B cell (primary cell): Measurements from ENCODE around the gene ANP32A. TPM values are rescaled to one million over a fixed set of nuclear protein-coding genes. Genes with fewer than 3 reads are reported as not detected.

Experiments
- ATAC-seq: fragments of 200-7000 bp; cut with Tn5 transposase; one replicate; pipeline ENCODE4 v1.10.0; 2021; ENCODE audit warnings: low read depth, mild to moderate bottlenecking, moderate number of reproducible peaks, moderate library complexity
- CTCF ChIA-PET: fragments of 350-600 bp; sonication (Branson Sonifier 250); formaldehyde crosslinking; loops from one replicate; lab custom pipeline; 2021; ENCODE audit warnings: antibody characterized with exemption, inconsistent platforms; lab: Charles Lee
- POLR2A ChIA-PET: fragments of 350-600 bp; sonication (Branson Sonifier 250); formaldehyde crosslinking; loops from one replicate; lab custom pipeline; 2021; ENCODE audit warnings: antibody characterized with exemption; lab: Charles Lee
- DNase-seq: peaks from one replicate; pipeline ENCODE4 v3.0.0; 2013
- H2AFZ ChIP-seq: 2 replicates; pipeline ENCODE4 v1.6.1; 2012; ENCODE audit warnings: mild to moderate bottlenecking, low read depth, low read length; ENCODE audit not compliant: insufficient read depth, poor library complexity, severe bottlenecking
- H3K27ac ChIP-seq, 2 donors: 1 replicate in 1 of 2; 2 replicates in 1 of 2; pipeline ENCODE4 v1.5.1; 2012 to 2013; ENCODE audit warnings: low read length in 2 of 2, mild to moderate bottlenecking in 2 of 2, moderate library complexity in 1 of 2
- H3K27me3 ChIP-seq, 4 experiments: fragments of 200-600 bp in 1 of 4; sonication (generic) in 1 of 4; replicated peaks in 1 of 4; 1 replicate in 2 of 4; 2 replicates in 2 of 4; pipeline versions ENCODE4 v1.6.1 to v1.7.0; 2013 to 2016; ENCODE audit warnings: low read length in 3 of 4, mild to moderate bottlenecking in 2 of 4, mixed read lengths in 1 of 4, moderate library complexity in 1 of 4; ENCODE audit not compliant: insufficient read depth in 4 of 4, control insufficient read depth in 3 of 4; ENCODE audit errors: control extremely low read depth in 1 of 4
- H3K36me3 ChIP-seq, 2 experiments: replicated peaks in 1 of 2; 1 replicate in 1 of 2; 2 replicates in 1 of 2; pipeline versions ENCODE4 v1.6.1 to v1.7.1; 2013; ENCODE audit warnings: low read length in 1 of 2; ENCODE audit not compliant: insufficient read depth in 2 of 2, control insufficient read depth in 1 of 2; ENCODE audit errors: control extremely low read depth in 1 of 2, extremely low read depth in 1 of 2
- H3K4me1 ChIP-seq, 2 donors: fragments of 200-600 bp in 1 of 2; sonication (generic) in 1 of 2; 1 replicate in 1 of 2; 2 replicates in 1 of 2; pipeline versions ENCODE4 v1.5.1 to v1.6.1; 2013 to 2017; ENCODE audit warnings: low read length in 2 of 2; ENCODE audit not compliant: control insufficient read depth in 2 of 2, insufficient read depth in 2 of 2
- H3K4me2 ChIP-seq: replicated peaks from 2 replicates; pipeline ENCODE3; 2012; ENCODE audit warnings: mild to moderate bottlenecking, low read depth, low read length; ENCODE audit not compliant: poor library complexity, severe bottlenecking
- H3K4me3 ChIP-seq, 5 experiments: fragments of 200-600 bp in 1 of 5; sonication (generic) in 1 of 5; 1 replicate in 3 of 5; 2 replicates in 2 of 5; pipeline versions ENCODE4 v1.5.1 to v1.7.0; 2011 to 2016; ENCODE audit warnings: low read length in 4 of 5, mild to moderate bottlenecking in 4 of 5, low read depth in 2 of 5, control low read depth in 1 of 5, moderate library complexity in 1 of 5; ENCODE audit not compliant: insufficient read depth in 1 of 5; ENCODE audit errors: control extremely low read depth in 1 of 5, extremely low read depth in 1 of 5
- H3K79me2 ChIP-seq: fragments of 200-600 bp; sonication (generic); one replicate; pipeline ENCODE4 v1.6.0; 2016; ENCODE audit warnings: low read length; ENCODE audit not compliant: control insufficient read depth, insufficient read depth
- H3K9ac ChIP-seq: fragments of 200-600 bp; sonication (generic); 2 replicates; pipeline ENCODE4 v1.6.1; 2017; ENCODE audit warnings: mild to moderate bottlenecking, low read length, moderate library complexity
- H3K9me3 ChIP-seq, 3 donors: one replicate each; pipeline versions ENCODE4 v1.6.1 to v1.7.1; 2013; ENCODE audit warnings: low read length in 2 of 3; ENCODE audit not compliant: control insufficient read depth in 2 of 3, insufficient read depth in 1 of 3; ENCODE audit errors: control extremely low read depth in 1 of 3
- H4K20me1 ChIP-seq: 2 replicates; pipeline ENCODE4 v1.6.0; 2012; ENCODE audit warnings: mild to moderate bottlenecking, low read length; ENCODE audit not compliant: insufficient read depth, control insufficient read depth, poor library complexity, severe bottlenecking
- H3K27ac Mint-ChIP-seq: one replicate; pipeline ENCODE4 v1.8.0; 2021; ENCODE audit warnings: mixed read lengths
- H3K27me3 Mint-ChIP-seq: one replicate; pipeline ENCODE4 v1.8.0; 2021; ENCODE audit warnings: mixed read lengths
- H3K4me1 Mint-ChIP-seq: one replicate; pipeline ENCODE4 v1.8.0; 2021; ENCODE audit warnings: mixed read lengths
- H3K4me3 Mint-ChIP-seq: one replicate; pipeline ENCODE4 v1.8.0; 2021; ENCODE audit warnings: mixed read lengths
- H3K9me3 Mint-ChIP-seq: one replicate; pipeline ENCODE4 v1.8.0; 2022; ENCODE audit warnings: mixed read lengths; ENCODE audit not compliant: insufficient read depth
- CTCF ChIP-seq: fragments of 200-600 bp; IDR thresholded peaks from one replicate; pipeline ENCODE4 v1.8.0; 2022; ENCODE audit warnings: antibody characterized with exemption, mild to moderate bottlenecking
- EZH2 ChIP-seq: IDR thresholded peaks from 2 replicates; pipeline ENCODE4 v1.6.1; 2012; ENCODE audit warnings: borderline replicate concordance, low read depth, mild to moderate bottlenecking, moderate library complexity, low read length; ENCODE audit not compliant: insufficient read depth, poor library complexity, severe bottlenecking
- WGBS: methylation state at CpG from one replicate; pipeline ENCODE4 v1.1.5; 2013; ENCODE audit warnings: missing lambda C conversion rate; ENCODE audit not compliant: insufficient coverage; 5-methylcytosine and 5-hydroxymethylcytosine counted together
- intact Hi-C: fragments of 100-400 bp; cut with micrococcal nuclease; formaldehyde crosslinking; loops from one replicate; pipeline ENCODE4 v1.10.0; 2022
- polyA plus RNA-seq: library from polyadenylated mRNA; depleted of rRNA; stranded (reverse); fragments of >200 nt; gene quantifications from 2 replicates; pipeline ENCODE4 v1.2.3, GENCODE V29; 2012
- total RNA-seq, 2 donors: library from RNA; stranded (reverse); fragments of 120-200 nt in 1 of 2; gene quantifications; 1 replicate in 1 of 2; 2 replicates in 1 of 2; pipeline versions ENCODE4 v1.2.3 to v1.2.4, GENCODE V29; 2013 to 2022

The ANP32A gene
- total and polyA plus RNA-seq, 2 donors (not counting 1 experiment from before 2014, with no cell fraction given): 26.4 to 163 TPM

GRCh38 chr15:68808091-68808490, 12.6 kb downstream of the ANP32A start:
- Mint-ChIP-seq H3K9me3 (no peaks in the 10 kb centered on the region), H3K27me3 (no peaks in the 10 kb centered on the region), H3K4me1 (peaks cover 88% of the 10 kb centered on the region), H3K27ac (no peak overlapping the region), H3K4me3 (no peak overlapping the region)
- 32% methylated on average over 2 of the region's 2 CpGs for WGBS
- ChIA-PET CTCF (interaction anchor here (1.2 to 1.3 kb wide), 2 partner anchors 20 to 21 kb away, joined by 3 read pairs; no protein-coding TSS in a partner anchor), POLR2A (interaction anchor here (1.0 kb wide), 1 partner anchor 11 kb away, joined by 4 read pairs; no protein-coding TSS in a partner anchor)
- H3K4me1 ChIP-seq: peaks cover 16 to 40% of the 10 kb centered on the region in 2 donors
- no peaks in the 10 kb centered on the region for H3K9me3 ChIP-seq
- H3K36me3 ChIP-seq: peaks cover 0 to 31% of the 10 kb centered on the region in 2 experiments
- peaks cover 100% of the 10 kb centered on the region for H3K79me2 ChIP-seq
- TF ChIP-seq CTCF (no peak), EZH2 (no peak)
- no peaks in the 10 kb centered on the region for H3K27me3 ChIP-seq
- H2AFZ ChIP-seq: no peak overlapping the region
- no peak for DNase-seq
- no peak overlapping the region for H3K4me2 ChIP-seq
- no peak for ATAC-seq
- peak overlapping the region in 1 of 2 donors; percentile 11 for H3K27ac ChIP-seq
- no peak overlapping the region for H3K9ac ChIP-seq
- intact Hi-C loops: no loop called here
- H3K4me3 ChIP-seq: no peak overlapping the region
- peaks cover 97% of the 10 kb centered on the region for H4K20me1 ChIP-seq

GRCh38 chr15:68807249-68807648, 13.4 kb downstream of the ANP32A start:
- H3K9me3 Mint-ChIP-seq: no peaks in the 10 kb centered on the region
- H3K27ac Mint-ChIP-seq: no peak overlapping the region
- ATAC-seq (no peak), DNase-seq (no peak)
- CTCF ChIA-PET: interaction anchor here (1.2 to 1.3 kb wide), 2 partner anchors 20 to 21 kb away, joined by 3 read pairs; no protein-coding TSS in a partner anchor
- H3K4me3 Mint-ChIP-seq: no peak overlapping the region
- Histone ChIP-seq H3K36me3 (peaks cover 0 to 31% of the 10 kb centered on the region in 2 experiments), H2AFZ (no peak overlapping the region), H3K9me3 (no peaks in the 10 kb centered on the region), H4K20me1 (peaks cover 98% of the 10 kb centered on the region), H3K4me2 (no peak overlapping the region), H3K9ac (no peak overlapping the region), H3K27me3 (no peaks in the 10 kb centered on the region), H3K79me2 (peaks cover 100% of the 10 kb centered on the region), H3K27ac (no peak overlapping the region), H3K4me1 (peaks cover 16 to 44% of the 10 kb centered on the region in 2 donors), H3K4me3 (no peak overlapping the region)
- intact Hi-C loops: no loop called here
- POLR2A ChIA-PET: interaction anchor here (1.0 kb wide), 1 partner anchor 12 kb away, joined by 4 read pairs; no protein-coding TSS in a partner anchor
- H3K27me3 Mint-ChIP-seq: no peaks in the 10 kb centered on the region
- WGBS: 91% methylated on average over 5 of the region's 11 CpGs
- TF ChIP-seq EZH2 (no peak), CTCF (no peak)
- peaks cover 85% of the 10 kb centered on the region for H3K4me1 Mint-ChIP-seq
